Osteocyte (in vitro differentiated cells): ENCODE results near the gene DNAJC5G. TPM values are rescaled to one million over a fixed set of nuclear protein-coding genes. Genes with fewer than 3 reads are reported as not detected.

Source experiments
- DNase-seq: peaks from one replicate; pipeline ENCODE4 v3.0.0; 2021; ENCODE audit warnings: mixed read lengths; ENCODE audit not compliant: unreplicated experiment; ENCODE audit errors: extremely low spot score
- H3K27ac Mint-ChIP-seq: one replicate; pipeline ENCODE4 v1.8.0; 2021; ENCODE audit warnings: mild to moderate bottlenecking, mixed read lengths; ENCODE audit not compliant: unreplicated experiment
- H3K27me3 Mint-ChIP-seq: one replicate; pipeline ENCODE4 v1.8.0; 2021; ENCODE audit warnings: mixed read lengths; ENCODE audit not compliant: unreplicated experiment
- H3K36me3 Mint-ChIP-seq: one replicate; pipeline ENCODE4 v1.8.0; 2021; ENCODE audit warnings: mixed read lengths; ENCODE audit not compliant: unreplicated experiment
- H3K4me1 Mint-ChIP-seq: one replicate; pipeline ENCODE4 v1.8.0; 2021; ENCODE audit warnings: mixed read lengths; ENCODE audit not compliant: unreplicated experiment
- H3K4me3 Mint-ChIP-seq: one replicate; pipeline ENCODE4 v1.8.0; 2021; ENCODE audit warnings: mild to moderate bottlenecking, moderate library complexity, mixed read lengths; ENCODE audit not compliant: unreplicated experiment
- H3K9me3 Mint-ChIP-seq: one replicate; pipeline ENCODE4 v1.8.0; 2021; ENCODE audit warnings: mixed read lengths; ENCODE audit not compliant: unreplicated experiment
- total RNA-seq: library from RNA; stranded (reverse); gene quantifications from 2 replicates; pipeline ENCODE4 v1.2.1, GENCODE V29; 2021
- TF ChIP-seq, protein P1 (sequence below): fragments of 200-600 bp; sonication (generic); IDR thresholded peaks from 2 replicates; pipeline ENCODE4 v1.5.0; 2021; ENCODE audit warnings: antibody characterized with exemption, mild to moderate bottlenecking, moderate library complexity

Gene DNAJC5G
- total RNA-seq, 1 donor from 2014 or later = not detected

- no peaks in the 10 kb centered on the region for H3K9me3 Mint-ChIP-seq
- H3K4me1 Mint-ChIP-seq = no peaks in the 10 kb centered on the region
- no peaks in the 10 kb centered on the region for H3K27me3 Mint-ChIP-seq
- peaks cover 57% of the 10 kb centered on the region for H3K36me3 Mint-ChIP-seq
- no peak for DNase-seq
- no peak overlapping the region for H3K27ac Mint-ChIP-seq
- TF ChIP-seq, protein P1, sequence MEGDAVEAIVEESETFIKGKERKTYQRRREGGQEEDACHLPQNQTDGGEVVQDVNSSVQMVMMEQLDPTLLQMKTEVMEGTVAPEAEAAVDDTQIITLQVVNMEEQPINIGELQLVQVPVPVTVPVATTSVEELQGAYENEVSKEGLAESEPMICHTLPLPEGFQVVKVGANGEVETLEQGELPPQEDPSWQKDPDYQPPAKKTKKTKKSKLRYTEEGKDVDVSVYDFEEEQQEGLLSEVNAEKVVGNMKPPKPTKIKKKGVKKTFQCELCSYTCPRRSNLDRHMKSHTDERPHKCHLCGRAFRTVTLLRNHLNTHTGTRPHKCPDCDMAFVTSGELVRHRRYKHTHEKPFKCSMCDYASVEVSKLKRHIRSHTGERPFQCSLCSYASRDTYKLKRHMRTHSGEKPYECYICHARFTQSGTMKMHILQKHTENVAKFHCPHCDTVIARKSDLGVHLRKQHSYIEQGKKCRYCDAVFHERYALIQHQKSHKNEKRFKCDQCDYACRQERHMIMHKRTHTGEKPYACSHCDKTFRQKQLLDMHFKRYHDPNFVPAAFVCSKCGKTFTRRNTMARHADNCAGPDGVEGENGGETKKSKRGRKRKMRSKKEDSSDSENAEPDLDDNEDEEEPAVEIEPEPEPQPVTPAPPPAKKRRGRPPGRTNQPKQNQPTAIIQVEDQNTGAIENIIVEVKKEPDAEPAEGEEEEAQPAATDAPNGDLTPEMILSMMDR = no peak
- no peak overlapping the region for H3K4me3 Mint-ChIP-seq
These were observed 33.2 kb upstream of the DNAJC5G start for GRCh38 chr2:27241761-27242613.

- no peak for DNase-seq
- H3K27me3 Mint-ChIP-seq = no peaks in the 10 kb centered on the region
- TF ChIP-seq, protein P1 = no peak
These were observed 32.6 kb upstream of the DNAJC5G start for GRCh38 chr2:27242614-27242951.

DNA sequence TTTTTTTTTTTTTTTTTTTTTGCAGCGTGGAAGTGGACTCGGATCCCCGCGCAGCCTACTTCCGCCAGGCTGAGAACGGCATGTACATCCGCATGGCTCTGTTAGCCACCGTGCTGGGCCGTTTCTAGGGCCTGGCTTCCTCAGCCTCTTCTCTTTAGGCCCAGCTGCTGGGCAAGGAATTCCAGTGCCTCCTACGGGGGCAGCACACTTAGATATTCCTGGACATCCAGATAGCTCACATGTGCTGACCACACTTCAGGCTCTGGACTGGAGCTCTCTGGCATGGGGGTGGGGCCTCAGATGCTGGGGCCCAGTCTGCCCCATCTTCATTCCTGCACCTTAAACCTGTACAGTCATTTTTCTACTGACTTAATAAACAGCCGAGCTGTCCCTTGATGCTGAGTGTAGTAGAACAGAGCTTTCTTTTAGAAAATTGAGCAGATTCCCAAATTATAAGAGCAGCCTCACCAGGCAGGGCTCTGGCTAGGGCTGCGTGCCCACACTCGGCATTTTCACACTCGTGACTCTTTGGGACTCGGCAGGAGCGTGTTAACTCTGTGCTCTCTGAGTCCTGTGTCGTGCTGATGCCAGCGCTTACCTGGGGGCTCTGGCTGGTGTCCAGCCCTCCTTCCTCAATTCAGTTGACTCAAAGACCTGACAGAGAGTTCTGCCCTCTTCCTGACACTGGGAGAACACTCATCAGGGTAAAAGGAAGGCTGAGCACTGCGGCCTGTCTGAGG is 31.7 kb upstream of the DNAJC5G start:
- no peaks in the 10 kb centered on the region for H3K4me1 Mint-ChIP-seq
- H3K36me3 Mint-ChIP-seq = peaks cover 46% of the 10 kb centered on the region
- no peak for DNase-seq
- H3K27ac Mint-ChIP-seq = no peak overlapping the region
- H3K27me3 Mint-ChIP-seq = no peaks in the 10 kb centered on the region
- TF ChIP-seq, protein P1 = no peak
- no peak overlapping the region for H3K4me3 Mint-ChIP-seq
- no peaks in the 10 kb centered on the region for H3K9me3 Mint-ChIP-seq

More at GRCh38 chr2:27242614-27242951, 32.6 kb upstream of the DNAJC5G start:
- no peak overlapping the region for H3K4me3 Mint-ChIP-seq
- no peaks in the 10 kb centered on the region for H3K9me3 Mint-ChIP-seq
- H3K27ac Mint-ChIP-seq = no peak overlapping the region
- no peaks in the 10 kb centered on the region for H3K4me1 Mint-ChIP-seq
- H3K36me3 Mint-ChIP-seq = peaks cover 52% of the 10 kb centered on the region

- Mint-ChIP-seq H3K4me1 (peaks cover 6% of the 10 kb centered on the region), H3K27ac (no peak overlapping the region), H3K27me3 (no peaks in the 10 kb centered on the region), H3K36me3 (peaks cover 38% of the 10 kb centered on the region), H3K4me3 (no peak overlapping the region), H3K9me3 (no peaks in the 10 kb centered on the region)
- DNase-seq = no peak
- TF ChIP-seq, protein P1 = no peak
These were observed 30.1 kb upstream of the DNAJC5G start for GRCh38 chr2:27245116-27245515.

- H3K27ac Mint-ChIP-seq = no peak overlapping the region
- DNase-seq = no peak
- H3K27me3 Mint-ChIP-seq = peaks cover 3% of the 10 kb centered on the region
These were observed 29.6 kb upstream of the DNAJC5G start for GRCh38 chr2:27245626-27246025.

More at GRCh38 chr2:27245626-27246025, 29.6 kb upstream of the DNAJC5G start:
- H3K4me1 Mint-ChIP-seq = peaks cover 7% of the 10 kb centered on the region
- no peak overlapping the region for H3K4me3 Mint-ChIP-seq
- TF ChIP-seq, protein P1 = no peak
- H3K9me3 Mint-ChIP-seq = no peaks in the 10 kb centered on the region
- H3K36me3 Mint-ChIP-seq = peaks cover 33% of the 10 kb centered on the region
